Lower lobe of right lung (tissue), 2 donors: ENCODE measurements around the gene CEP170. TPM values are rescaled to one million over a fixed set of nuclear protein-coding genes. Genes with fewer than 3 reads are reported as not detected.
A peak's percentile ranks its signal among the peaks of the same experiment; 100 is the strongest.

Experiments used
- ATAC-seq, 2 donors: fragments of 200-7000 bp; cut with Tn5 transposase; one replicate each; pipeline ENCODE4 v1.9.1; 2020 to 2022; ENCODE audit warnings: mild to moderate bottlenecking in 2 of 2, moderate library complexity in 2 of 2
- DNase-seq: peaks from one replicate; pipeline ENCODE4 v3.0.0-alpha.2; 2020
- H3K27ac ChIP-seq: fragments of 200-600 bp; one replicate; pipeline ENCODE4 v1.8.0; 2022
- H3K27me3 ChIP-seq: fragments of 200-600 bp; one replicate; pipeline ENCODE4 v1.8.0; 2022; ENCODE audit warnings: low read depth
- H3K36me3 ChIP-seq: fragments of 200-600 bp; one replicate; pipeline ENCODE4 v1.8.0; 2022; ENCODE audit warnings: mild to moderate bottlenecking
- H3K4me1 ChIP-seq: fragments of 200-600 bp; one replicate; pipeline ENCODE4 v1.8.0; 2022
- H3K4me3 ChIP-seq: fragments of 200-600 bp; one replicate; pipeline ENCODE4 v1.8.0; 2022; ENCODE audit warnings: mild to moderate bottlenecking
- H3K9me3 ChIP-seq: fragments of 200-600 bp; one replicate; pipeline ENCODE4 v1.8.0; 2022
- intact Hi-C: fragments of 100-400 bp; cut with DNase I; formaldehyde crosslinking; loops from one replicate; pipeline ENCODE4 v1.11.0; 2022
- total RNA-seq: library from RNA; stranded (reverse); fragmentation: NEBNext Ultra II Directional; extraction: Animal tissue kit (Norgen Biotek cat#: 25700); gene quantifications from one replicate; pipeline ENCODE4 v1.2.1, GENCODE V29; 2021
- TF ChIP-seq, protein P1 (sequence below): fragments of 200-600 bp; IDR thresholded peaks from one replicate; pipeline ENCODE4 v1.8.0; 2022; ENCODE audit warnings: antibody characterized with exemption, mild to moderate bottlenecking
- donor health status: DM: no; HTN: yes; CAD: no; lungs with severe emphysema.

CEP170 gene
- total RNA-seq, 1 donor from 2014 or later, result 106 TPM

DNA sequence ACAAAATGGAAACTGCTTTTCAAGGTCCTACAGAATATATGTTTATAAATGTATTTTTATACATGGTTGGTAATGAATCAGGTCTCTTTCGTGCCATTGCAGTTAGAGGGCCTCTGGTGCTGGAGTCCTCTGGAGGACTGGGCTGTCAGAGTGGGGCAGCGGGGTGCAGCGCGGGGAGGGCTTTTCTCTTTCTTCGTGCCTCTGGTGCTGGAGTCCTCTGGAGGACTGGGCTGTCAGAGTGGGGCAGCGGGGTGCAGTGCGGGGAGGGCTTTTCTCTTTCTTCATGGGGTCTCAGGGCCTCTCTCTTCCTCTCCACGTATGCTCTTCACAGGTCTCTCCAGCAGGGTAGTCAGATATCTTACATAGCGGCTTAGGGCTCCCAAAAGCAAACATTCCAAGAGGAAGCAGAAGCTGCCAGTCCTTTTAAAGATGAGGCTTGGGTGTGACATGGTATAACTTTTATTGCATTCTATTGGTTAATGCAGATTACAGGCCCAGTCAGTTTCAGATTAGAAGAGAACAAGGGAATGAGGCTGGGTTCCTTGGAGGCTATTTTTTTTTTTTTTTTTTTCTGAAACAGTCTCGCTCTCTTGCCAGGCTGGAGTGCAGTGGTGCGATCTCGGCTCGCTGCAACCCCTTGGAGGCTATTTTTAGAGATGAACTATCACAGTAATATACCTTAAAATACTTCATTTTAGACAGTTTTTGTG is 13.8 kb upstream of the CEP170 start:
- DNase-seq, result no peak
- H3K9me3 ChIP-seq, result no peaks in the 10 kb centered on the region
- peak overlapping the region; percentile 67 for H3K27ac ChIP-seq
- intact Hi-C loops, result no loop called here
- TF ChIP-seq, protein P1, sequence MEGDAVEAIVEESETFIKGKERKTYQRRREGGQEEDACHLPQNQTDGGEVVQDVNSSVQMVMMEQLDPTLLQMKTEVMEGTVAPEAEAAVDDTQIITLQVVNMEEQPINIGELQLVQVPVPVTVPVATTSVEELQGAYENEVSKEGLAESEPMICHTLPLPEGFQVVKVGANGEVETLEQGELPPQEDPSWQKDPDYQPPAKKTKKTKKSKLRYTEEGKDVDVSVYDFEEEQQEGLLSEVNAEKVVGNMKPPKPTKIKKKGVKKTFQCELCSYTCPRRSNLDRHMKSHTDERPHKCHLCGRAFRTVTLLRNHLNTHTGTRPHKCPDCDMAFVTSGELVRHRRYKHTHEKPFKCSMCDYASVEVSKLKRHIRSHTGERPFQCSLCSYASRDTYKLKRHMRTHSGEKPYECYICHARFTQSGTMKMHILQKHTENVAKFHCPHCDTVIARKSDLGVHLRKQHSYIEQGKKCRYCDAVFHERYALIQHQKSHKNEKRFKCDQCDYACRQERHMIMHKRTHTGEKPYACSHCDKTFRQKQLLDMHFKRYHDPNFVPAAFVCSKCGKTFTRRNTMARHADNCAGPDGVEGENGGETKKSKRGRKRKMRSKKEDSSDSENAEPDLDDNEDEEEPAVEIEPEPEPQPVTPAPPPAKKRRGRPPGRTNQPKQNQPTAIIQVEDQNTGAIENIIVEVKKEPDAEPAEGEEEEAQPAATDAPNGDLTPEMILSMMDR, result no peak
- H3K4me1 ChIP-seq, result peaks cover 71% of the 10 kb centered on the region
- H3K4me3 ChIP-seq, result peak overlapping the region; percentile 18
- ATAC-seq, result peak; percentile 15 to 55
- peaks cover 35% of the 10 kb centered on the region for H3K36me3 ChIP-seq
- H3K27me3 ChIP-seq, result no peaks in the 10 kb centered on the region

DNA sequence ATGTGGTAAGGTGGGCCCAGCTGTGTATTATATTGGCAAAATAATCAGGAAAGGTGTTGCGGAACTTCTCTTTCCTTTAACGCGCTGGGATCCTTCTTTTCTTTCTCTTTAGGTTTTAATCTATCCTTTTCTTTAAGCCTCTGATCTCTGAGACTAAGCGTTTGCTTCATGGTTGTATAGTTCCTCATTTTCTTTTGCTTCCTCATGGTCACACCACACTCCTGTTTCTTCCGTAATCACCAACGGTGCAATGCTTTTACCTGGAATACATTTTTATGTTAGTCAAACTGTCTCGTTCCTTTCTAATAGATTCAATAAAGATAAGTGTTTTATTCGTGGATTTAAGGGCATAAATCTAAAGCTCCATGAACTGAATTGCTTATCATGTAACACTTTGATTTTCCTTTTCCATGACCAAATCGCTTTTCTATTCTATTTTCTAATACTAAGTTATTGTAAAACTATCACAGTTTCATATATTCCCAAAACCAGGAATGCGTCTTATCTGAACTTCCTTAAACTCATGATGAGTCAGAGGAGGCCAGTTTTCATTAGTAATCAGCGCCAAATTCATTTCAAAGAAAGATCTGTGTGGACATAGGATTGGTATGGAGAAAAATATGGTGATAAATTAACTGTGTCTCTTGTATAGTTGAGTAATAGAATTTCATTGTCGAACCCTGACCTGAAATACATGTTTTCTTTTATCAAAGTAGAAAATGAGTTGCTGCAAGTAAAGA is 13.0 kb upstream of the CEP170 start:
- Histone ChIP-seq H3K27ac (peak overlapping the region; percentile 67), H3K27me3 (no peaks in the 10 kb centered on the region), H3K4me1 (peaks cover 79% of the 10 kb centered on the region), H3K36me3 (peaks cover 28% of the 10 kb centered on the region), H3K9me3 (no peaks in the 10 kb centered on the region), H3K4me3 (peak overlapping the region; percentile 2)
- ATAC-seq (peak; percentile 69 to 72), DNase-seq (no peak)
- intact Hi-C loops, result no loop called here
- TF ChIP-seq, protein P1, result no peak

- Histone ChIP-seq H3K27ac (peak overlapping the region; percentile 67), H3K4me1 (peaks cover 82% of the 10 kb centered on the region), H3K9me3 (no peaks in the 10 kb centered on the region), H3K4me3 (peak overlapping the region; percentile 2), H3K36me3 (peaks cover 24% of the 10 kb centered on the region), H3K27me3 (no peaks in the 10 kb centered on the region)
- TF ChIP-seq, protein P1, result no peak
- intact Hi-C loops, result no loop called here
- ATAC-seq, result peak; percentile 93 to 95
- DNase-seq, result peak; percentile 79
Measured at GRCh38 chr1:243267471-243267880, 12.4 kb upstream of the CEP170 start.

- TF ChIP-seq, protein P1, result no peak
- no peak for ATAC-seq
- peak overlapping the region; percentile 67 for H3K27ac ChIP-seq
- peaks cover 82% of the 10 kb centered on the region for H3K4me1 ChIP-seq
- peaks cover 11% of the 10 kb centered on the region for H3K36me3 ChIP-seq
- intact Hi-C loops, result no loop called here
- H3K4me3 ChIP-seq, result no peak overlapping the region
- no peaks in the 10 kb centered on the region for H3K27me3 ChIP-seq
- DNase-seq, result no peak
- no peaks in the 10 kb centered on the region for H3K9me3 ChIP-seq
Measured at GRCh38 chr1:243266231-243266630, 11.2 kb upstream of the CEP170 start.

- peak; percentile 11 to 45 for ATAC-seq
- TF ChIP-seq, protein P1, result no peak
- no peaks in the 10 kb centered on the region for H3K9me3 ChIP-seq
- H3K27me3 ChIP-seq, result no peaks in the 10 kb centered on the region
- peak overlapping the region; percentile 72 for H3K27ac ChIP-seq
- no peak for DNase-seq
- intact Hi-C loops, result no loop called here
- H3K4me1 ChIP-seq, result peaks cover 78% of the 10 kb centered on the region
- no peak overlapping the region for H3K4me3 ChIP-seq
- no peaks in the 10 kb centered on the region for H3K36me3 ChIP-seq
Measured at GRCh38 chr1:243264717-243265116, 9.6 kb upstream of the CEP170 start.
